HG03575 (cell line): Measurements from ENCODE around the gene TUBB4B.

ENCODE experiments used
- ATAC-seq: cut with Tn5 transposase; IDR thresholded peaks from one replicate; pipeline ENCODE4 v1.9.1; 2021; ENCODE audit not compliant: unreplicated experiment, insufficient number of reproducible peaks, low FRiP score; ENCODE audit errors: extremely low read depth

The TUBB4B gene

GRCh38 chr9:137264067-137264466, 23.0 kb downstream of the TUBB4B start:
- ATAC-seq, result no peak

- no peak for ATAC-seq
Measured at GRCh38 chr9:137265496-137266161, 24.5 kb downstream of the TUBB4B start.

- no peak for ATAC-seq
Measured at GRCh38 chr9:137266162-137266527, 25.1 kb downstream of the TUBB4B start.

- no peak for ATAC-seq
Measured at GRCh38 chr9:137266585-137267453, 25.7 kb downstream of the TUBB4B start.

GRCh38 chr9:137267933-137268355, 26.9 kb downstream of the TUBB4B start:
- no peak for ATAC-seq

- no peak for ATAC-seq
Measured at GRCh38 chr9:137268538-137269201, 27.6 kb downstream of the TUBB4B start.

- ATAC-seq, result no peak
Measured at GRCh38 chr9:137269231-137269772, 28.2 kb downstream of the TUBB4B start.

GRCh38 chr9:137270929-137271695, 30.0 kb downstream of the TUBB4B start:
- ATAC-seq, result no peak

GRCh38 chr9:137271696-137272076, 30.6 kb downstream of the TUBB4B start:
- no peak for ATAC-seq

GRCh38 chr9:137272241-137273094, 31.4 kb downstream of the TUBB4B start:
- no peak for ATAC-seq

GRCh38 chr9:137273095-137273490, 32.0 kb downstream of the TUBB4B start:
- no peak for ATAC-seq

GRCh38 chr9:137273611-137274320, 32.7 kb downstream of the TUBB4B start:
- ATAC-seq, result no peak

GRCh38 chr9:137275203-137275587, 34.1 kb downstream of the TUBB4B start:
- no peak for ATAC-seq

GRCh38 chr9:137275588-137276472, 34.7 kb downstream of the TUBB4B start:
- no peak for ATAC-seq

- ATAC-seq, result no peak
Measured at GRCh38 chr9:137276473-137277328, 35.6 kb downstream of the TUBB4B start.
